ENCODE results near the gene RCAN1. TPM values are rescaled to one million over a fixed set of nuclear protein-coding genes. Genes with fewer than 3 reads are reported as not detected.

Gene RCAN1
- total and polyA plus RNA-seq, 2 of the 13 experiments (the other 11 are each of a cell fraction or from before 2014, with no cell fraction given): 9.4 to 34.1 TPM

DNA sequence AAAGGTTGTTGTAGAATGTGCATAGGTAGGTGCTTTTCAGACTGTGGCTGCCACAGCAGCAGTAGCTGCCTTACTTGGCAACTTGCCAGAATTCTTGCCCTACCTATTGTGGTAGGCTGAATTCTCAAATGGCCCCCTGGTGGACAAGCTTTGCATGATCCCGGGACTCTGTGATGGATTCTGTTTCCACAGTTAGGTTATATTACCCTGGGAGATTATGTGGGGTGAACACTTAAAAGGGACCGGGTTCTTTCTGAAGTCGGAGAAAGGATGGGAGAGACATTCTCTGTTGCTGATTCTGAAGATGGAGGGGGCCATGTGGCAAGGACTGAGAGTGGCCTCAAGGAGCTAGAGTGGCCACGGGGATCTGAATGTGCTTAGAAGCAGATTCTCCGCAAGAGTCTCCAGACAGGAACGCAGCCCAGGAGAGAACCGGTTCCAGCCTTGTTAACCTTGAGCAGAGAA is 70.8 kb downstream of the RCAN1 start (continued):
- TF ChIP-seq HNRNPLL (IDR thresholded peaks at IDR 0.05; ENCODE audit: low read depth, low read length, poor library complexity, severe bottlenecking) (no peak), ZNF841 (CRISPR knock-in tag; IDR thresholded peaks at IDR 0.05; ENCODE audit: borderline replicate concordance) (no peak), THAP11 (CRISPR knock-in tag; IDR thresholded peaks at IDR 0.05) (0 out of 2 replicates have a peak, but pooled peaks have one; percentile 15), ZNF331 (CRISPR knock-in tag; IDR thresholded peaks at IDR 0.05) (0 out of 2 replicates have a peak, but pooled peaks have one; percentile 35), KLF13 (CRISPR knock-in tag; IDR thresholded peaks at IDR 0.05) (no peak), SMAD1 (CRISPR knock-in tag; IDR thresholded peaks at IDR 0.05; ENCODE audit: borderline replicate concordance, low read depth) (no peak), ZNF644 (CRISPR knock-in tag; IDR thresholded peaks at IDR 0.05; ENCODE audit: low read depth) (no peak), ZFP1 (CRISPR knock-in tag; IDR thresholded peaks at IDR 0.05) (no peak), ZNF329 (CRISPR knock-in tag; IDR thresholded peaks at IDR 0.05; ENCODE audit: low read depth) (no peak), ZNF619 (CRISPR knock-in tag; IDR thresholded peaks at IDR 0.05) (no peak), ZNF672 (CRISPR knock-in tag; IDR thresholded peaks at IDR 0.05) (no peak), SOX6 (IDR thresholded peaks at IDR 0.05) (no peak), SOX6 (CRISPR knock-in tag; IDR thresholded peaks at IDR 0.05) (peak; percentile 60), ZMYM4 (CRISPR knock-in tag; IDR thresholded peaks at IDR 0.05) (no peak)
- TF ChIP-seq, protein P1, sequence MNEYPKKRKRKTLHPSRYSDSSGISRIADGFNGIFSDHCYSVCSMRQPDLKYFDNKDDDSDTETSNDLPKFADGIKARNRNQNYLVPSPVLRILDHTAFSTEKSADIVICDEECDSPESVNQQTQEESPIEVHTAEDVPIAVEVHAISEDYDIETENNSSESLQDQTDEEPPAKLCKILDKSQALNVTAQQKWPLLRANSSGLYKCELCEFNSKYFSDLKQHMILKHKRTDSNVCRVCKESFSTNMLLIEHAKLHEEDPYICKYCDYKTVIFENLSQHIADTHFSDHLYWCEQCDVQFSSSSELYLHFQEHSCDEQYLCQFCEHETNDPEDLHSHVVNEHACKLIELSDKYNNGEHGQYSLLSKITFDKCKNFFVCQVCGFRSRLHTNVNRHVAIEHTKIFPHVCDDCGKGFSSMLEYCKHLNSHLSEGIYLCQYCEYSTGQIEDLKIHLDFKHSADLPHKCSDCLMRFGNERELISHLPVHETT (CRISPR knock-in tag; conservative IDR thresholded peaks at IDR 0.05): no peak
- TF ChIP-seq, protein P2, sequence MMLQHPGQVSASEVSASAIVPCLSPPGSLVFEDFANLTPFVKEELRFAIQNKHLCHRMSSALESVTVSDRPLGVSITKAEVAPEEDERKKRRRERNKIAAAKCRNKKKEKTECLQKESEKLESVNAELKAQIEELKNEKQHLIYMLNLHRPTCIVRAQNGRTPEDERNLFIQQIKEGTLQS (CRISPR knock-in tag; IDR thresholded peaks at IDR 0.05): no peak
- TF ChIP-seq, protein P3, sequence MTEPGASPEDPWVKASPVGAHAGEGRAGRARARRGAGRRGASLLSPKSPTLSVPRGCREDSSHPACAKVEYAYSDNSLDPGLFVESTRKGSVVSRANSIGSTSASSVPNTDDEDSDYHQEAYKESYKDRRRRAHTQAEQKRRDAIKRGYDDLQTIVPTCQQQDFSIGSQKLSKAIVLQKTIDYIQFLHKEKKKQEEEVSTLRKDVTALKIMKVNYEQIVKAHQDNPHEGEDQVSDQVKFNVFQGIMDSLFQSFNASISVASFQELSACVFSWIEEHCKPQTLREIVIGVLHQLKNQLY (CRISPR knock-in tag; IDR thresholded peaks at IDR 0.05): no peak
- TF ChIP-seq, protein P4, sequence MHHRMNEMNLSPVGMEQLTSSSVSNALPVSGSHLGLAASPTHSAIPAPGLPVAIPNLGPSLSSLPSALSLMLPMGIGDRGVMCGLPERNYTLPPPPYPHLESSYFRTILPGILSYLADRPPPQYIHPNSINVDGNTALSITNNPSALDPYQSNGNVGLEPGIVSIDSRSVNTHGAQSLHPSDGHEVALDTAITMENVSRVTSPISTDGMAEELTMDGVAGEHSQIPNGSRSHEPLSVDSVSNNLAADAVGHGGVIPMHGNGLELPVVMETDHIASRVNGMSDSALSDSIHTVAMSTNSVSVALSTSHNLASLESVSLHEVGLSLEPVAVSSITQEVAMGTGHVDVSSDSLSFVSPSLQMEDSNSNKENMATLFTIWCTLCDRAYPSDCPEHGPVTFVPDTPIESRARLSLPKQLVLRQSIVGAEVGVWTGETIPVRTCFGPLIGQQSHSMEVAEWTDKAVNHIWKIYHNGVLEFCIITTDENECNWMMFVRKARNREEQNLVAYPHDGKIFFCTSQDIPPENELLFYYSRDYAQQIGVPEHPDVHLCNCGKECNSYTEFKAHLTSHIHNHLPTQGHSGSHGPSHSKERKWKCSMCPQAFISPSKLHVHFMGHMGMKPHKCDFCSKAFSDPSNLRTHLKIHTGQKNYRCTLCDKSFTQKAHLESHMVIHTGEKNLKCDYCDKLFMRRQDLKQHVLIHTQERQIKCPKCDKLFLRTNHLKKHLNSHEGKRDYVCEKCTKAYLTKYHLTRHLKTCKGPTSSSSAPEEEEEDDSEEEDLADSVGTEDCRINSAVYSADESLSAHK (CRISPR knock-in tag; IDR thresholded peaks at IDR 0.05; ENCODE audit: borderline replicate concordance): no peak
- TF ChIP-seq, protein P5, sequence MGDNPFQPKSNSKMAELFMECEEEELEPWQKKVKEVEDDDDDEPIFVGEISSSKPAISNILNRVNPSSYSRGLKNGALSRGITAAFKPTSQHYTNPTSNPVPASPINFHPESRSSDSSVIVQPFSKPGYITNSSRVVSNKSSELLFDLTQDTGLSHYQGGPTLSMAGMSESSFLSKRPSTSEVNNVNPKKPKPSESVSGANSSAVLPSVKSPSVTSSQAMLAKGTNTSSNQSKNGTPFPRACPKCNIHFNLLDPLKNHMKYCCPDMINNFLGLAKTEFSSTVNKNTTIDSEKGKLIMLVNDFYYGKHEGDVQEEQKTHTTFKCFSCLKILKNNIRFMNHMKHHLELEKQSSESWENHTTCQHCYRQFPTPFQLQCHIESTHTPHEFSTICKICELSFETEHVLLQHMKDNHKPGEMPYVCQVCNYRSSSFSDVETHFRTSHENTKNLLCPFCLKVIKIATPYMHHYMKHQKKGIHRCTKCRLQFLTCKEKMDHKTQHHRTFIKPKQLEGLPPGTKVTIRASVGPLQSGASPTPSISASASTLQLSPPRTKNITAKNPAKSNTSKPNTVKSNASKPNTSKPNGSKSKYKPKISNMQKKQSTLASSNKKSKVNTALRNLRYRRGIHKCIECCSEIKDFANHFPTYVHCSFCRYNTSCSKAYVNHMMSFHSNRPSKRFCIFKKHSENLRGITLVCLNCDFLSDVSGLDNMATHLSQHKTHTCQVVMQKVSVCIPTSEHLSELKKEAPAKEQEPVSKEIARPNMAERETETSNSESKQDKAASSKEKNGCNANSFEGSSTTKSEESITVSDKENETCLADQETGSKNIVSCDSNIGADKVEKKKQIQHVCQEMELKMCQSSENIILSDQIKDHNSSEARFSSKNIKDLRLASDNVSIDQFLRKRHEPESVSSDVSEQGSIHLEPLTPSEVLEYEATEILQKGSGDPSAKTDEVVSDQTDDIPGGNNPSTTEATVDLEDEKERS (CRISPR knock-in tag; IDR thresholded peaks at IDR 0.05): no peak
- TF ChIP-seq, protein P6, sequence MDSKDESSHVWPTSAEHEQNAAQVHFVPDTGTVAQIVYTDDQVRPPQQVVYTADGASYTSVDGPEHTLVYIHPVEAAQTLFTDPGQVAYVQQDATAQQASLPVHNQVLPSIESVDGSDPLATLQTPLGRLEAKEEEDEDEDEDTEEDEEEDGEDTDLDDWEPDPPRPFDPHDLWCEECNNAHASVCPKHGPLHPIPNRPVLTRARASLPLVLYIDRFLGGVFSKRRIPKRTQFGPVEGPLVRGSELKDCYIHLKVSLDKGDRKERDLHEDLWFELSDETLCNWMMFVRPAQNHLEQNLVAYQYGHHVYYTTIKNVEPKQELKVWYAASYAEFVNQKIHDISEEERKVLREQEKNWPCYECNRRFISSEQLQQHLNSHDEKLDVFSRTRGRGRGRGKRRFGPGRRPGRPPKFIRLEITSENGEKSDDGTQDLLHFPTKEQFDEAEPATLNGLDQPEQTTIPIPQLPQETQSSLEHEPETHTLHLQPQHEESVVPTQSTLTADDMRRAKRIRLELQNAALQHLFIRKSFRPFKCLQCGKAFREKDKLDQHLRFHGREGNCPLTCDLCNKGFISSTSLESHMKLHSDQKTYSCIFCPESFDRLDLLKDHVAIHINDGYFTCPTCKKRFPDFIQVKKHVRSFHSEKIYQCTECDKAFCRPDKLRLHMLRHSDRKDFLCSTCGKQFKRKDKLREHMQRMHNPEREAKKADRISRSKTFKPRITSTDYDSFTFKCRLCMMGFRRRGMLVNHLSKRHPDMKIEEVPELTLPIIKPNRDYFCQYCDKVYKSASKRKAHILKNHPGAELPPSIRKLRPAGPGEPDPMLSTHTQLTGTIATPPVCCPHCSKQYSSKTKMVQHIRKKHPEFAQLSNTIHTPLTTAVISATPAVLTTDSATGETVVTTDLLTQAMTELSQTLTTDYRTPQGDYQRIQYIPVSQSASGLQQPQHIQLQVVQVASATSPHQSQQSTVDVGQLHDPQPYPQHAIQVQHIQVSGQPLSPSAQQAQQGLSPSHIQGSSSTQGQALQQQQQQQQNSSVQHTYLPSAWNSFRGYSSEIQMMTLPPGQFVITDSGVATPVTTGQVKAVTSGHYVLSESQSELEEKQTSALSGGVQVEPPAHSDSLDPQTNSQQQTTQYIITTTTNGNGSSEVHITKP (CRISPR knock-in tag; IDR thresholded peaks at IDR 0.05; ENCODE audit: low read depth): no peak

Data from HepG2 (cell line).